Spleen (tissue), 7 donors: ENCODE results near the gene CEBPG.

Source experiments
- POLR2A ChIP-seq, 3 donors: fragments of 450-650 bp; IDR thresholded peaks; one replicate each; pipeline ENCODE4 v1.5.1; 2017; ENCODE audit warnings: antibody characterized with exemption in 3 of 3, mild to moderate bottlenecking in 1 of 3
- POLR2AphosphoS5 ChIP-seq, 3 donors: sonication (generic); formaldehyde crosslinking; IDR thresholded peaks; one replicate each; pipeline ENCODE4 v1.5.1; 2017; ENCODE audit warnings: antibody characterized with exemption in 3 of 3
- TF ChIP-seq, protein P1 (sequence below), 11 experiments: fragments of 200-600 bp in 7 of 11; fragments of 450-650 bp in 4 of 11; sonication (generic) in 4 of 11; IDR thresholded peaks in 8 of 11; conservative IDR thresholded peaks in 3 of 11; 1 replicate in 7 of 11; 2 replicates in 4 of 11; pipeline versions ENCODE4 v1.4.0 to v1.8.0; 2016 to 2021; ENCODE audit warnings: antibody characterized with exemption in 11 of 11, inconsistent platforms in 4 of 11, mild to moderate bottlenecking in 1 of 11
- donor health status: DM: no; HTN: no; CAD: no; lungs with moderate emphysema.
- donor health status: DM: no; HTN: no; CAD: no.
- donor health status: DM: no; HTN: no; CAD: no.

DNA sequence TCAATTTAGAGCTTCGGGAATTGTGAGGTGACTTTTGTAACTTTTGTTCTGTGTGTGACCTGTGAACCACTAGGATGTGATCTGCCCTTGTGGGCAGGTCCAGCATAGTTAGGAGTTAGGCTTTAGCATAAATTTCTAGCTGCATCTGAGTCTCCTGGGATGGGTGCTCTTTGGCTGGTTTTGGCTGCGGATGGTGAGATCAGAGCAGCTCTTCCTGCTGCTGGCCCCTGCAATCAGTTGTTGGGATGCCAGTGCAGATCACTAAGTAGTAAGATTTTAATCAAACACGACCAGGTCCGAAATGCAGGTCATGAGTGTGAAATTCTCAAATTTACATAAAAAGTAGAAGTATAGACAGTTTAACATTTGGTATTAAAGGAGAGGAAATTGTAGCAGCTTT, 8.5 kb downstream of the CEBPG start:
- TF ChIP-seq, protein P1, sequence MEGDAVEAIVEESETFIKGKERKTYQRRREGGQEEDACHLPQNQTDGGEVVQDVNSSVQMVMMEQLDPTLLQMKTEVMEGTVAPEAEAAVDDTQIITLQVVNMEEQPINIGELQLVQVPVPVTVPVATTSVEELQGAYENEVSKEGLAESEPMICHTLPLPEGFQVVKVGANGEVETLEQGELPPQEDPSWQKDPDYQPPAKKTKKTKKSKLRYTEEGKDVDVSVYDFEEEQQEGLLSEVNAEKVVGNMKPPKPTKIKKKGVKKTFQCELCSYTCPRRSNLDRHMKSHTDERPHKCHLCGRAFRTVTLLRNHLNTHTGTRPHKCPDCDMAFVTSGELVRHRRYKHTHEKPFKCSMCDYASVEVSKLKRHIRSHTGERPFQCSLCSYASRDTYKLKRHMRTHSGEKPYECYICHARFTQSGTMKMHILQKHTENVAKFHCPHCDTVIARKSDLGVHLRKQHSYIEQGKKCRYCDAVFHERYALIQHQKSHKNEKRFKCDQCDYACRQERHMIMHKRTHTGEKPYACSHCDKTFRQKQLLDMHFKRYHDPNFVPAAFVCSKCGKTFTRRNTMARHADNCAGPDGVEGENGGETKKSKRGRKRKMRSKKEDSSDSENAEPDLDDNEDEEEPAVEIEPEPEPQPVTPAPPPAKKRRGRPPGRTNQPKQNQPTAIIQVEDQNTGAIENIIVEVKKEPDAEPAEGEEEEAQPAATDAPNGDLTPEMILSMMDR (IDR thresholded peaks at IDR 0.05 in 8 of 11, conservative IDR thresholded peaks at IDR 0.05 in 3 of 11): no peak
- no peak for TF ChIP-seq POLR2A (IDR thresholded peaks at IDR 0.05)
- no peak for TF ChIP-seq POLR2AphosphoS5 (IDR thresholded peaks at IDR 0.05)
